Measurements from ENCODE around the gene FREY1. TPM values are rescaled to one million over a fixed set of nuclear protein-coding genes. Genes with fewer than 3 reads are reported as not detected.

Gene FREY1
- total RNA-seq, 2 donors from 2014 or later, result 0.59 to 2.8 TPM

DNA sequence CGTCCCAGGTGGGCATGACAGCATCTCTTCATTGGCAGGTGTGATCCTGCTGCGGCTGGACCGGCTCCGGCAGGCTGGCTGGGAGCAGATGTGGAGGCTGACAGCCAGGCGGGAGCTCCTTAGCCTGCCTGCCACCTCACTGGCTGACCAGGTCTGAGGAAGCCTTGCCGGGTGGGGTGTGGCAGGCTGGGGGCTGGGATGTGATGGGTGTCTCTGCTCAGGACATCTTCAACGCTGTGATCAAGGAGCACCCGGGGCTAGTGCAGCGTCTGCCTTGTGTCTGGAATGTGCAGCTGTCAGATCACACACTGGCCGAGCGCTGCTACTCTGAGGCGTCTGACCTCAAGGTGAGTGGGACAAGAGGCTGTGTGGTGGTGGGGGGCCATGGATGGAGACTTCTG is 18.9 kb upstream of the FREY1 start:
- Histone ChIP-seq H3K4me3 (no peak overlapping the region), H3K36me3 (no peaks in the 10 kb centered on the region), H3K4me1 (replicated peaks) (peaks cover 8% of the 10 kb centered on the region), H3K9me3 (no peaks in the 10 kb centered on the region), H3K27me3 (replicated peaks; ENCODE audit: insufficient read depth) (no peaks in the 10 kb centered on the region), H3K27ac (no peak overlapping the region)
- DNase-seq (ENCODE audit: low spot score), result no peak
- WGBS, result 55% methylated on average over 8 of the region's 12 CpGs
- intact Hi-C loops (cut with DNase I), result no loop called here
- TF ChIP-seq POLR2AphosphoS5 (IDR thresholded peaks at IDR 0.05) (no peak), POLR2A (IDR thresholded peaks at IDR 0.05) (no peak)
- TF ChIP-seq, protein P1, sequence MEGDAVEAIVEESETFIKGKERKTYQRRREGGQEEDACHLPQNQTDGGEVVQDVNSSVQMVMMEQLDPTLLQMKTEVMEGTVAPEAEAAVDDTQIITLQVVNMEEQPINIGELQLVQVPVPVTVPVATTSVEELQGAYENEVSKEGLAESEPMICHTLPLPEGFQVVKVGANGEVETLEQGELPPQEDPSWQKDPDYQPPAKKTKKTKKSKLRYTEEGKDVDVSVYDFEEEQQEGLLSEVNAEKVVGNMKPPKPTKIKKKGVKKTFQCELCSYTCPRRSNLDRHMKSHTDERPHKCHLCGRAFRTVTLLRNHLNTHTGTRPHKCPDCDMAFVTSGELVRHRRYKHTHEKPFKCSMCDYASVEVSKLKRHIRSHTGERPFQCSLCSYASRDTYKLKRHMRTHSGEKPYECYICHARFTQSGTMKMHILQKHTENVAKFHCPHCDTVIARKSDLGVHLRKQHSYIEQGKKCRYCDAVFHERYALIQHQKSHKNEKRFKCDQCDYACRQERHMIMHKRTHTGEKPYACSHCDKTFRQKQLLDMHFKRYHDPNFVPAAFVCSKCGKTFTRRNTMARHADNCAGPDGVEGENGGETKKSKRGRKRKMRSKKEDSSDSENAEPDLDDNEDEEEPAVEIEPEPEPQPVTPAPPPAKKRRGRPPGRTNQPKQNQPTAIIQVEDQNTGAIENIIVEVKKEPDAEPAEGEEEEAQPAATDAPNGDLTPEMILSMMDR (IDR thresholded peaks at IDR 0.05), result no peak

DNA sequence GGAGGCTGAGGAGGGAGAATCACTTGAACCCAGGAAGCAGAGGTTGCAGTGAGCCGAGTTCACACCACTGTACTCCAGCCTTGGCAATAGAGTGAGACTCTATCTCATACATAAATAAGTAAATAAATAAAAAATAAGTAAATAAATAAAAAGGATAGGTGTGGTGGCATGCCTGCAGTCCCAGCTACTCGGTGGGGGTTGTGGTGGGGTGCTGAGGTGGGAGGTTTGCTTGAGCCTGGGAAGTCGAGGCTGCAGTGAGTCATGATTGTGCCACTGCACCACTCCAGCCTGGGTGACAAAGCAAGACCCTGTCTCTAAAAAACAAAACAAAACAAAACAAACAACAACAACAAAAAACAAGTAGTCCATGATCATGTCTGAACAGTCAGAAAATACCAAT is 18.5 kb upstream of the FREY1 start:
- Histone ChIP-seq H3K4me1 (replicated peaks) (peaks cover 12% of the 10 kb centered on the region), H3K27ac (no peak overlapping the region), H3K27me3 (replicated peaks; ENCODE audit: insufficient read depth) (no peaks in the 10 kb centered on the region), H3K9me3 (no peaks in the 10 kb centered on the region), H3K36me3 (no peaks in the 10 kb centered on the region), H3K4me3 (no peak overlapping the region)
- no peak for DNase-seq (ENCODE audit: low spot score)
- intact Hi-C loops (cut with DNase I), result no loop called here
- TF ChIP-seq POLR2AphosphoS5 (IDR thresholded peaks at IDR 0.05) (no peak), POLR2A (IDR thresholded peaks at IDR 0.05) (no peak)
- TF ChIP-seq, protein P1 (IDR thresholded peaks at IDR 0.05), result no peak
- WGBS, result 66% methylated on average over 3 of the region's 3 CpGs

DNA sequence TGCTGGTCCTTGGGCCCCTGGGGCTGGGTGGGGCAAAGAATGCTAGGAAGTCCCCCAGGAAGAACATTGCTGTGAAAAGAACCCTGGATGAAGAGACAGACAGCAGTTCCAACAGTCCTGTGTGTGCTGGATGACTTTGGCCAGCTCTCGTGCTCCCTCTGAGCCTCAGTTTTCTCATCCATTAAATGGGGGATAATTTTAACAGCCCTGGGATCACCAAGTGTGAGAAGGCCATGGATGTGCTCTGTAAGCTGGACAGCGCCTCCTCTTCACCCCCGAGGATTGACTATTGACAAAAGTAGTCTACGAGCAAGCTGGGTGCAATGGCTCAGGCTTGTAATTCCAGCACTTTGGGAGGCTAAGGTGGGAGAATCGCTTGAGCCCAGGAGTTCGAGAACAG is 17.9 kb upstream of the FREY1 start:
- no peak overlapping the region for H3K27ac ChIP-seq
- H3K27me3 ChIP-seq (replicated peaks; ENCODE audit: insufficient read depth), result no peaks in the 10 kb centered on the region
- H3K9me3 ChIP-seq, result no peaks in the 10 kb centered on the region
- H3K4me3 ChIP-seq, result no peak overlapping the region
- DNase-seq (ENCODE audit: low spot score), result no peak
- H3K36me3 ChIP-seq, result no peaks in the 10 kb centered on the region
- intact Hi-C loops (cut with DNase I), result no loop called here
- H3K4me1 ChIP-seq (replicated peaks), result peaks cover 12% of the 10 kb centered on the region
- TF ChIP-seq POLR2AphosphoS5 (IDR thresholded peaks at IDR 0.05) (no peak), POLR2A (IDR thresholded peaks at IDR 0.05) (no peak)
- TF ChIP-seq, protein P1 (IDR thresholded peaks at IDR 0.05), result no peak
- WGBS, result 85% methylated on average over 6 of the region's 6 CpGs

DNA sequence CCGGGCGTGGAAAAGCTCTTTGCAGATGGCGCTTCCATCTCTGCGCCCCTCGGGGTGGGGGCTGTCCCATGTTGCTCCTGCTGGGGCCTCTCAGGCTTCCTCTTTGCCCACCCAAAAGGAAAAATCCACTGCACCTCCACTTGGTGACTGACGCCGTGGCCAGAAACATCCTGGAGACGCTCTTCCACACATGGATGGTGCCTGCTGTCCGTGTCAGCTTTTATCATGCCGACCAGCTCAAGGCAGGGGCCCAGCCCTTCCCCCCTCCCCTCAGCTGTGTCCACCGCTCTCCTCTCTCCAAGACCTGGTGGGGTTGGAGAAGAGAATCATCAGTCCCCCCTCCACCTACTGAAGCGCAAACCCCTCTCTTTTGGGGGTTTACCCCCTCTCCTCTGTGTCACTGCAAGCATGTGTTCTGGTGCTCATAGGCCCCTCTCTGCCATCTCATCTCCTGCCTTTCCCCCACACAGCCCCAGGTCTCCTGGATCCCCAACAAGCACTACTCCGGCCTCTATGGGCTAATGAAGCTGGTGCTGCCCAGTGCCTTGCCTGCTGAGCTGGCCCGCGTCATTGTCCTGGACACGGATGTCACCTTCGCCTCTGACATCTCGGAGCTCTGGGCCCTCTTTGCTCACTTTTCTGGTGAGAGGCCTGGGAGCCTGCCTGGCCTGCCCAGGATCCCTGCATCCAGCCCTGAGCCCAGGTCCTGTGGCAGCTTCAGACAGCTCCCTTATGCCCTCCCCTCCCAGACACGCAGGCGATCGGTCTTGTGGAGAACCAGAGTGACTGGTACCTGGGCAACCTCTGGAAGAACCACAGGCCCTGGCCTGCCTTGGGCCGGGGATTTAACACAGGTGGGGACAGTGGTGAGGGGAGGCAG is 17.2 kb upstream of the FREY1 start:
- Histone ChIP-seq H3K36me3 (no peaks in the 10 kb centered on the region), H3K4me3 (no peak overlapping the region), H3K4me1 (replicated peaks) (peaks cover 12% of the 10 kb centered on the region), H3K27ac (no peak overlapping the region), H3K9me3 (no peaks in the 10 kb centered on the region), H3K27me3 (replicated peaks; ENCODE audit: insufficient read depth) (no peaks in the 10 kb centered on the region)
- WGBS, result 62% methylated on average over 22 of the region's 22 CpGs
- no peak for DNase-seq (ENCODE audit: low spot score)
- intact Hi-C loops (cut with DNase I), result no loop called here
- TF ChIP-seq POLR2AphosphoS5 (IDR thresholded peaks at IDR 0.05) (no peak), POLR2A (IDR thresholded peaks at IDR 0.05) (no peak)
- TF ChIP-seq, protein P1 (IDR thresholded peaks at IDR 0.05), result no peak
